DOHH2 (cell line): ENCODE results near the gene KCNK3.

Experiments
- EZH2phosphoT487 ChIP-seq: fragments of 200-600 bp; sonication (generic); IDR thresholded peaks from 2 replicates; pipeline ENCODE4 v1.6.1; 2017; ENCODE audit warnings: borderline replicate concordance, mild to moderate bottlenecking, antibody characterized with exemption, low read length, moderate library complexity, mixed read lengths
- TF ChIP-seq, protein P1 (sequence below): fragments of 200-600 bp; sonication (generic); IDR thresholded peaks from one replicate; pipeline ENCODE4 v1.5.1; 2014; ENCODE audit warnings: antibody characterized with exemption, mild to moderate bottlenecking, low read depth, low read length; ENCODE audit not compliant: poor library complexity, severe bottlenecking

DNA sequence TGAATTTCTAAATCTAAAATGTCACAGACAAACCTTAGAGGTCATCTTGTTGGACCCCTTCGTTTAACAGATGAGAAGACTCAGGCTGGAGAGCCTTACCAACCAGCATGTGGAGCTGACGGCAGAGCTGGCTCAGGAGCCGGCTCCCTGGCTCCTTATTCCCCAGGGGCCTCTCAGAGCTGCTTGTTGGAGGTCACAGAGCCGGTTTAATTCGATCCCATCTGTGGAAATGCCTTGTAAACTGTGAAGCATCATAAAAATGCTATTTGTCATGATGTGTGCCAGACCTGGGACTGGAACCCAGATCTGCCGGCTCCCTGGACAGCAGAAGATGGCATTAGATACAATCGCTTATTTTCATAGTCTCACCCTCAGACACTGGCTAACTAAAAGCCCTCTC is 43.2 kb upstream of the KCNK3 start:
- TF ChIP-seq, protein P1, sequence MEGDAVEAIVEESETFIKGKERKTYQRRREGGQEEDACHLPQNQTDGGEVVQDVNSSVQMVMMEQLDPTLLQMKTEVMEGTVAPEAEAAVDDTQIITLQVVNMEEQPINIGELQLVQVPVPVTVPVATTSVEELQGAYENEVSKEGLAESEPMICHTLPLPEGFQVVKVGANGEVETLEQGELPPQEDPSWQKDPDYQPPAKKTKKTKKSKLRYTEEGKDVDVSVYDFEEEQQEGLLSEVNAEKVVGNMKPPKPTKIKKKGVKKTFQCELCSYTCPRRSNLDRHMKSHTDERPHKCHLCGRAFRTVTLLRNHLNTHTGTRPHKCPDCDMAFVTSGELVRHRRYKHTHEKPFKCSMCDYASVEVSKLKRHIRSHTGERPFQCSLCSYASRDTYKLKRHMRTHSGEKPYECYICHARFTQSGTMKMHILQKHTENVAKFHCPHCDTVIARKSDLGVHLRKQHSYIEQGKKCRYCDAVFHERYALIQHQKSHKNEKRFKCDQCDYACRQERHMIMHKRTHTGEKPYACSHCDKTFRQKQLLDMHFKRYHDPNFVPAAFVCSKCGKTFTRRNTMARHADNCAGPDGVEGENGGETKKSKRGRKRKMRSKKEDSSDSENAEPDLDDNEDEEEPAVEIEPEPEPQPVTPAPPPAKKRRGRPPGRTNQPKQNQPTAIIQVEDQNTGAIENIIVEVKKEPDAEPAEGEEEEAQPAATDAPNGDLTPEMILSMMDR, result no peak
- TF ChIP-seq EZH2phosphoT487, result no peak
